T follicular helper cell (primary cell): Measurements from ENCODE around the gene PTGR2.
A peak's percentile ranks its signal among the peaks of the same experiment; 100 is the strongest.
"Not testable (repeated sequence)": the region's sequence is repeated elsewhere in the genome, so short reads cannot be mapped to it uniquely, and the experiment has no call there.

Source experiments
- DNase-seq: peaks from one replicate; pipeline ENCODE4 v3.0.0-alpha.2; 2020; ENCODE audit warnings: low read depth
- total RNA-seq, 2 experiments: gene quantifications; one replicate each; lab custom pipeline; 2026; lab: John Stamatoyannopoulos, UW

Gene PTGR2
- total RNA-seq = 0.70 to 1.1 reads per million in 2 experiments

- peak; percentile 88 for DNase-seq
Observed at GRCh38 chr14:73851567-73852382, at the start of gene PTGR2. TSS of gene PTGR2 (plus strand) at chr14:73851831. CDS start at chr14:73858863, 7,032 bp downstream.

DNA sequence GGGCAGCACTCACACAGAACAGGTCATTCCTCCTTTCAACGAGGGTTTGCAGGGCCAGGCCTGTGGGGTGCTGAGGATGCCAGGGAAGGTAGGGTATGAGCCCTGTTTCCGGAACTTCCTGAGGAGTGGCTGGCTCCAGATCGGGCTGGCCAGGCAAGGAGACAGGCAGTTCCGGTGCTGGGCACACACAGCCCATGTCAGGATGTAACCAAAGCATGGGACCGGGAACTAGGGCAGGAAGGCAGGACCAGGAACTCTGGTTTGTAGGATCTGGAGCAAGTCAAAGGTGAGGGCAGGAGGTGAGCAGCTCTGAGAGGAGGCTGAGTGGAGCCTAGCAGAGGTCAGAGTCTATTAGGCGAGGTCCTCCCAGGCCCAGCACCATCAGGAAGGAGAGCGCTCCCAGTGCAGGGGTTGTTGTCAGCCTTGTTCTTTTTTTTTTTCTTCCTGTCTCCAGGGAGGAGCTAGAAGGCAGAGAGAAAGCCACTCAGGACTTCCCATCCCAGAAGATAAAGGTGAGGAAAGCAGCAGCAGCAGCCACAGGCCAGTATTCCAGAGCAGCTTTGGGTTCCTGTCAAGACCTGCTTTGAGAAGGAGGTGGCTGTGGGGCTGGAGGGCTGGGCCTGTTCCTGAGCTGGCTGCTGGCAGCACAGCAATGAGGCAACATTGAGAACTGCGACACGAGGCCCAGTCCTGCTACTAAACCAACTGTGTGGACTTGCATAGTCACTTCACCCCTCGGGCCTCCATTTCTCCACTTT lies 49.0 kb upstream of the PTGR2 start:
- DNase-seq = no peak

DNA sequence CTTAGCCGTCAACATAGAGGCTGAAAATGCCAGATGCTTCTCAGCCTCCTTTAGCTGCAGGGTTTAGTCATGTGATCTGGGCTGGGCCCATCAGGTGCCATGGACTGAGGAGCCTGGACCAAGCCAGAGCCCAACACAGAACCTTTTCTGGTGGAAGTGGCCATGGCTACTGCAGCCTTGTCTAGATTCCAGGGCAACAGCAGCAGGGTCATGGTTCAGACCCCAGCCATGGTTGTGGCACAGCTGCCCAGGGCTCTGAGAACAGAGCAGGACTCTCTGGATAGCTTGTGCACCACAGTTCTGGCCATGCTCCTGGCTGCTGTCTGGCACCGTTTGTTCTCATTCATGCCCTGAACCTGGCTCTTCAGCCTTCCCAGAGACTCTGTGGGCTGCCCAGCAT lies 47.0 kb upstream of the PTGR2 start:
- no peak for DNase-seq

GRCh38 chr14:73807457-73807856 lies 44.2 kb upstream of the PTGR2 start:
- no peak for DNase-seq

GRCh38 chr14:73809391-73809790 lies 42.2 kb upstream of the PTGR2 start:
- no peak for DNase-seq

GRCh38 chr14:73810478-73811163 lies 41.0 kb upstream of the PTGR2 start:
- no peak for DNase-seq

DNA sequence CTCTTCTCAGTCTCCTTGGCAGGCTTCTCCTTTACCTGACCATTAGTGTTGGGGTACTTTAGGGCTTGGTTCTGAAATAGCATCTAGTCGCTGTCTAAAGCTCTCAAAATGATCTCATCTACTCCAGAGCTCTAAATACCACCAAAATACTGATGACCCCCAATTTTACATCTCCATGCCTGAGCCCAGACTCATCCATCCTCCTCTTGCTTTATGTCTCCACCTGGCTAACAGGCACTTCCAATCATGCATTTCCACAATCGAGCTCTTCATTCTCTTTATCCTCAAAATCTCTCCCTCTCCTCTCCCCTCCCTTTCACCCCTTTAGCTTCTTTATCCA lies 40.5 kb upstream of the PTGR2 start:
- DNase-seq = no peak

GRCh38 chr14:73814153-73814552 lies 37.5 kb upstream of the PTGR2 start:
- no peak for DNase-seq

GRCh38 chr14:73815849-73816248 lies 35.8 kb upstream of the PTGR2 start:
- no peak for DNase-seq

- no peak for DNase-seq
Observed at GRCh38 chr14:73816393-73816816, 35.2 kb upstream of the PTGR2 start.

DNA sequence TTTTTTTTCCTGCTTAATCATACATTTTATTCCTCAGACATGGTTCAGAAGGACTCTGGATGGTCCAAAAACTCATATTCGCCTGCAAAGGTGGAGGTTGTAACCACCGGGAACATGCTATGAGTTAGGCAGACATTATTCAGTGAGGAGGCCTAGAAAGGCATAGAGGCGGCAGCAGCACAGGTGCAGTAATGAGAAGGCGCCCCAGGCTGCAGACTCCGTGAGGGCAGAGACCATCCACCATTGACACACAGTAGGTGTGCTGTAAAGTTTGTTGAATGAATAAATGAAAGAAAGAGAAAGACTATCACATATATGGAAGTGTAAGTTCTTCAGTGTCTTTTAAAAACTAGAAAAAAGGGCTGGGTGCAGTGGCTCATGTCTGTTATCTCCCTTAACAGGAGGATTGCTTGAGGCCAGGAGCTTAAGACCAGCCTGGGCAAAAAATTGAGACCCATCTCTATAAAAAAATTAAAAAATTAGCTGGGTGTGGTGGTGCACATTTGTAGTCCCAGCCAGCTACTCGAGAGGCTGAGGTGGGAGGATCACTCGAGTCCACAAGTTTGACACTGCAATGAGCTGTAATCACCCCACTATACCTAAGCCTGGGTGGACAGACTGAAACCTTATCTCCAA lies 34.5 kb upstream of the PTGR2 start:
- no peak for DNase-seq

GRCh38 chr14:73818821-73819220 lies 32.8 kb upstream of the PTGR2 start:
- no peak for DNase-seq

GRCh38 chr14:73820631-73821030 lies 31.0 kb upstream of the PTGR2 start:
- DNase-seq = no peak

DNA sequence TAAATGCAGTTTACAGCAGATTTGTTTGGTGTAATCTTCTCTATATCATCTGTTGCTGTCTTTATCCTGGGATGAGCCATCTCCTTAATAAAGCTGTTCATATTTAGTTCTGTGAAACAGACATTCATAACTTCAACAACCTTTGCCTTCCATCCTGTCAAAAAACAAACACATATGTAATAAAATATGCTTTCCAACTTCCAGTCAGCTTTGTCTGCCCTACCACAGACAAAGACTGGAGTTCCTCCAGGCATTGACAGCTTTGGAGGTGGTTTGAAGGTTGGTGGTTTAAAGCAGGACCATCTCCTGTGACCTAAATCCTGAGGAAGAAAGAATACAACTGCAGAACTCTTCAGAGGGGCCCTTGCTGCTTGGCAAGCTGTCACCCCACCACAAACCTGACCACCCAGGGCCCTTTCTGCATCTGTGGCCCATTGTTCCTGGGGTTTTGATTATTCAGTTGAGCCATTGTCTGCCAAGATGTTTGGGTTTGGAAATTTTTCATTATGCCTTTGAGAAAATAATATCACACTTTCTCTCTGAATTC lies 28.2 kb upstream of the PTGR2 start:
- DNase-seq = no peak

- DNase-seq = no peak
Observed at GRCh38 chr14:73824127-73824526, 27.5 kb upstream of the PTGR2 start.

GRCh38 chr14:73824536-73824935 lies 27.1 kb upstream of the PTGR2 start:
- DNase-seq = no peak

- peak; percentile 68 for DNase-seq
Observed at GRCh38 chr14:73825551-73826188, 26.0 kb upstream of the PTGR2 start.

GRCh38 chr14:73827190-73827589 lies 24.4 kb upstream of the PTGR2 start:
- DNase-seq = not testable (repeated sequence)

DNA sequence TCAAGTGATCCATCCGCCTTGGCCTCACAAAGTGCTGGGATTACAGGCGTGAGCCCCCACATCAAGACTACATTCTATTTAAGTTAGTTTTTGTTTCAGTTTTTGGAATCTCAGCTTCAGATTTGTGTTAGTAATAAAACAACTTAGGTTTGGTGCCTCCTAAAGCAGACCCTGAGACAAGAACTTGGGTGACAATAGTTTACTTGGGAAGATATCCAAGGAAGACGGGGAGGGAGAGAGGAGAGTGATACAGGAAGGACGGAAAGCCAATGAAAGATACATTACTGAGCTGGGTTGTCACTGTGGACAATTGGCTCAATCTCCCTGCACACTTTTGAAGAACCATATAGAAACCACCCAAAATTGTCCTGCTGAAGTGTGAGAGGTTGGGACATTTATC lies 22.6 kb upstream of the PTGR2 start:
- DNase-seq = no peak

- no peak for DNase-seq
Observed at GRCh38 chr14:73829526-73830431, 21.9 kb upstream of the PTGR2 start.
